ENCODE measurements around the gene RNF17.

DNA sequence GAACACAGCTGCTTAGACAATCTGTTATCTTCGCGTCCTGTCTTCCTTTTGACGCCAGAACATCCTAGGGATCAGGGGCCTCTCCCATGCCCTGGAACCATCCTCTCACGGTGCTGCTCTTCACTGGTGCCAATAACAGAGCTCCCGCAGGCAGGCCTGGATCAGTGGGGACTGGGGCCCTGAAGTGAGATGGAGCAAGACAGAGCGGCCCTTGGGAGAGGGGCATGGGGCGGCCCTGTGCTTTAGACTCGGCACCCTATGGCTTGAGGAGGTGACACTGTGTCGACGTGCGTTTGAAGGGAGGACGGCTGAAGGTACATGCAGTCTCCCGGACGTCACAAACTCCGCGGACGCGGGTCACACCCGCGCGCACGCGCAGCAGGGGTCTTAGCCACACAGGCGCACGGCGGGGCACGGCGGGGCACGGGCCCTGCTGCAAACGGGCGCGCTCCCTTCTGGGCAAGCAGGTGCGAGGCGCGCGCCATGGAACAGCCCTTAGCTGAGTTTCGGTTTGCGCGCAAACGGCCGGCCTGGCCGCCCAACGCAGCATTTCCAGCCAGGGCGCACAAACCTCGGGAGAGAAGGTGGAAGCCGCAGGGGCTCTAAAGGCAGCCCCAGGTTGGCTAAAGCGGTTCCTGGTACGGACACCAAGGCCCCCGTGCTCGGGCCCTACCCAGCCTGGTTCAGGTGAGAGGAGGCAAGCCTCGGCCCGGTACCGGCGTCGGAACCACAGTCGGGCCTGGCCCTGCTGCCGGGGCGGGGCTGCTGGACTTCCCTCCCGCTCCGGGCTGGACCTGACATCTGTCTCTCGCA is 16.5 kb upstream of the RNF17 start:
- TF ChIP-seq EZH2 (IDR thresholded peaks at IDR 0.05; ENCODE audit: insufficient read depth, poor library complexity, severe bottlenecking) (no peak), EZH2phosphoT487 (IDR thresholded peaks at IDR 0.05; ENCODE audit: insufficient read depth, low read depth) (no peak)
